GM21360 (cell line): ENCODE data around the gene TMEM121.
"Not testable (repeated sequence)": the region's sequence is repeated elsewhere in the genome, so short reads cannot be mapped to it uniquely, and the experiment has no call there.

ENCODE experiments used
- ATAC-seq: cut with Tn5 transposase; IDR thresholded peaks from one replicate; pipeline ENCODE4 v1.9.1; 2021; ENCODE audit warnings: mild to moderate bottlenecking, moderate library complexity; ENCODE audit not compliant: unreplicated experiment

Gene TMEM121

DNA sequence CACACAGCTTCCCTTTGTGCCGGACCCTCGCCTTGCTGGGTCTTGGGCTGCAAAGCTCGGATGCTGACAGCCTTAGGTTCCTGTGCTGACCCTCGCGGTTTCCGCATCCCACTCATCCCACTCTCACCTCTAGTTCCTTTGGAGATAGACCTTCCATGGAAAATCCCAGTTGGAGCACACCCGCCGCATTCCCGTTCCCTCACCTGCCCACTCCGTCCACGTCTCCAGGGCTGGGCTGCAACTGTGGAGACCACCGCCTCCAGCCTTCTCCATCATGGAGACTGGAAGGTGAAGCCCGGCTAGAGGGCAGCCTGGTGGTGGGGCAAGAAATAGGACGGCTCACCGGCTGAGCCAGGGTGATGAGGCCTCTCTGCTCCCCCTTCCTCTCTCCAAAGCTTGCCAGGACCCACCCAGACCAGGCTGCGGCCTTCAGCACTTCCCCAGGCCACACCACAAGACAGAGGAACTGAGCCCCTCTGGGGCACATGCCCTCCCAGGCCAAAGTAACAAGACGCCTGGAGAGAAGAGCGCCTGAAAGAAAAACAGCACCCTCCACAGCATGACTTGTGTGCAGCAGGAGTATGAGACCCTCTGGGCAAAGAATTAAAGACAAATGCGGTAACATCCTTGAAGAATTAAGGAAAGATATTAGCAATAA lies 15.0 kb downstream of the TMEM121 start:
- no peak for ATAC-seq

DNA sequence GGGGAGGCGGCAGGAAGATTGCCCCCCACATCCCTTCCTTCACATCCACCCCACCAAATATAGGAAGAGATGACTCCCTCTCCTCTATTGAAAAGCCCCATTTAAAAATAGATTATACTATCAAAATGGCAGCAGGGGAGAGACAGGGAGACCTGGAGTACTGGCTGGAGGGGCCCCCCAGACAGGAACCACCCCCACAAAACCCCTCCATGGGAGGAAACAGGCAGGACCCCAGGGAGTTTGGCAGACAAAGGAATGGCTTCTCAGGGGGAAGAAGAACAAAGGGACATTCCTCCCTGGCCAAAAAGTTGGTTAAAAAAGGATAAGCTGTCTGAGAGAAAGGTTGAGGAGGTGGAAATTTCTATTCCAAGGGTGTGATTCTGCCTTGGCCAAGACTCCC lies 19.3 kb downstream of the TMEM121 start:
- not testable (repeated sequence) for ATAC-seq

DNA sequence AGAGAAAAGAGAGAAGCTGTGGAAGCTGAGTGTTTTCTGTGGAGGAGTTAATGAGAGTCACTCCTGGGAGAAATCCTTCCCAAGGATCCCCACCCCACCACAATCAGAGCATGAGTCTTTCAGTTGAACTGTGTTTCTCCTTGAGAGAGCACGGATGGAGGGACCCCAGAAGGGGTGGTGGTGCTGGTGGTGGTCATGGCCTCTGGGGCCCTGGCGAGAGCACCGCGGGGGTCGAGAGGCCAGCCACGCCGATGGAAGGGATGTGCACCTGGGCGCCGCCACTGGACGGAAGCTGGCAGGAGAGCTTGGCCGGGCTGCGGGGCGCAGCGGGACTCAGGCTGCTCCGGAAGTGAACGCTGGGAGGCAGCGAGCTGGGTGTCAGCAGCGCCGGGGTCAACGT lies 20.0 kb downstream of the TMEM121 start:
- ATAC-seq: not testable (repeated sequence)

DNA sequence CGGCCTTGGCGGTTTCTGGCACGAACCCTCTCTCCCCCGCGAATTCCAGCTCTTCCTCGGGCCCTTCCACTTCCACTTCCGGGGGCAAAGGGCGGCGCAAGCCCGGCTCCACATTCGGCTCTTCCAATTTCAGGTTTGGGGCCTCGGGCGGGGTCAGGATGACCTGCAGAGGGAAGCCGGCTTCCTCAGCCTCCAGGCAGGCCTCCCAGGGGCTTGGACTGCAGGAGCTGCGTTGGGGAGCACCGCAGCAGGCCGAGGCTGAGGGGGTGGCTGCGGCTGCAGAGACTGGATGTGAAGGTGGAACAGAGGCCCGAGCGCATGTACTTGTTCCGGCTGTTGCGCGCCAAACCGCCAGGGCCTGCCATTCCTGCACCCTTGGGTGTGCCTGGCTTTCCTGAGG lies 20.7 kb downstream of the TMEM121 start:
- not testable (repeated sequence) for ATAC-seq

DNA sequence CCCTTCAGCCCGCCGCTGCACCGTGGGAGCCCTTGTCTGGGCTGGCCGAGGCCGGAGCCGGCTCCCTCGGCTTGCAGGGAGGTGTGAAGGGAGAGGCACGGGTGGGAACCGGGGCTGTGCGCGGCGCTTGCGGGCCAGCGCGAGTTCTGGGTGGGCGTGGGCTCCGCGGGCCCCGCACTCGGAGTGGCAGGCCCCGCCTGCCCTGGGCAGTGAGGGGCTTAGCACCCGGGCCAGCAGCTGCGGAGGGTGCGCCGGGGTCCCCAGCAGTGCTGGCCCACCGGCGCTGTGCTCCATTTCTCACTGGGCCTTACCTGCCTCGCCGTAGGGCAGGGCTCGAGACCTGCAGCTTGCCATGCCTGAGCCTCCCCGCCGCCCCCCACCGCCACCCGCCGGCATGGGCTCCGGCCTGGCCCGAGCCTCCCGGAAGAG lies 21.4 kb downstream of the TMEM121 start:
- ATAC-seq: no peak

DNA sequence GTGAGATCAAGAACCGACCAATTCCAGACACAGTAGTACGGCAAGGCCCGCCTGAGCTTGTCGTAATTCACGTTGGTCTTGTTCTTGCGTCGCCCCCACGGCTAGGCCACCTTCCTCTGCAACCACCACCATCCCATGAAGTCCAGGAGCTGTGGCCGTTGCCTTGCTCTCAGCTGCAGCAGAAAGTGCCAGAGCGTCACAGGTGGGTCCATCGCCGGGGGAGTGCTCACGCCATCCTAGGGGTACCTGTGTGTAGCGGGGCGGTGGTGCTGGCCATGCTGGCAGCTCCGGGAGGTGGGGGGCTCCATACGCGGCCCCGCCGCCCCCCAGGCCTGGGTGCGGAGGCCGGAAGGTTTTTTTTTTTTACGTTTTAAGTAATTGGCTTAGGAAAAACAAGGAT lies 23.1 kb downstream of the TMEM121 start:
- ATAC-seq: no peak

DNA sequence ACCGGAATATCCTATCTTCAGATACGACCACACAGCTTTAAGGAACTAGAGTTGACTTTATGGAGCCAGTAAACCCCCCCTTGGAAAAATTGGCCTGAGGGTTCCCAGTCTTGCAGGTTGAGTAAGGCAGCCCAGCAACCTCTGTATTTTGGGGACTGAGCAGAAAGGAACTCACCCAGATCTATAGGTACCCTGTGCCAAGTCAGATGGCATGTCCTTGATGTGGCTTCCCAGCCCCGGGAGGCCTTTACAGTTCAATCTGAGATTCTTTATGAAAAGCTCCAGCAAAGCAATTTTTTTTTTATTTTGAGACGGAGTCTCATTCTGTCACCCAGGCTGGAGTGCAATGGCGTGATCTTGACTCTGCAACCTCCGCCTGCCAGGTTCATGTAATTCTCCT lies 27.6 kb downstream of the TMEM121 start:
- ATAC-seq: no peak

DNA sequence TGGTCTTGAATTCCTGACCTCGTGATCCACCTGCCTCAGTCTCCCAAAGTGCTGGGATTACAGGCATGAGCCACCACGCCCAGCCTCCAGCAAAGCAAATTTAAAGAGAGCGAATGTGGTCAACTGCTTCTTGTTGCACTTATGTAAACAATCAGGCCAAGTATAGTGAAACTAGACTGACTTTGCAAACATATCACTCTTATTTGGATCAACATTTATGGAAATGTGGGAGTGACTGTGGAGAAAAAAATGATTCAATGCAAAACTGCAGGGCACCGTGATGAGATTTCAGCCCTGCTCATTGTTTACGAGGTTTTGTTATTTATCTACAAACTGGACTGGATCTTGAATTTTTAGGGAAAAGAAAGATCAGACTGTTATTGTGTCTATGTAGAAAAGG lies 28.1 kb downstream of the TMEM121 start:
- no peak for ATAC-seq

DNA sequence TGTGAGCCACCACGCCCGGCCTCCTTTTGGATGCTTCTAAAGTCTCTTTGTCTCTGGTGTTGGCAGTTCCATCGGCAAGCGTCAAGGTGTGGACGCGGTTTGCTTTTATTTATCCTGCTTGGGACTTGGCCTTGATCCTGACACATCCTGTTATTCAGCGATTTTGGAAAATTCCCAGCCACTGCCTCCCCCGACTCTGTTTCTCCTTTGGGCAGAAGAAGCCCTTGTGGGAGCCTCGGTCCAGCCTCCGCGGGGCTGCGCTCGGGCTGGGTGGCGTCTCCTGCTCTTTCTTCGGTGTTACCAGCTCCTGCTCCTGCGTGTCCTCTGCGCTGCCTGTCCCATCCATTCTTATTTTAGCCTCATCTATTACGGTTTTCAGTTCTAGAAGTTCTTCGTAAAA lies 31.3 kb downstream of the TMEM121 start:
- ATAC-seq: not testable (repeated sequence)

DNA sequence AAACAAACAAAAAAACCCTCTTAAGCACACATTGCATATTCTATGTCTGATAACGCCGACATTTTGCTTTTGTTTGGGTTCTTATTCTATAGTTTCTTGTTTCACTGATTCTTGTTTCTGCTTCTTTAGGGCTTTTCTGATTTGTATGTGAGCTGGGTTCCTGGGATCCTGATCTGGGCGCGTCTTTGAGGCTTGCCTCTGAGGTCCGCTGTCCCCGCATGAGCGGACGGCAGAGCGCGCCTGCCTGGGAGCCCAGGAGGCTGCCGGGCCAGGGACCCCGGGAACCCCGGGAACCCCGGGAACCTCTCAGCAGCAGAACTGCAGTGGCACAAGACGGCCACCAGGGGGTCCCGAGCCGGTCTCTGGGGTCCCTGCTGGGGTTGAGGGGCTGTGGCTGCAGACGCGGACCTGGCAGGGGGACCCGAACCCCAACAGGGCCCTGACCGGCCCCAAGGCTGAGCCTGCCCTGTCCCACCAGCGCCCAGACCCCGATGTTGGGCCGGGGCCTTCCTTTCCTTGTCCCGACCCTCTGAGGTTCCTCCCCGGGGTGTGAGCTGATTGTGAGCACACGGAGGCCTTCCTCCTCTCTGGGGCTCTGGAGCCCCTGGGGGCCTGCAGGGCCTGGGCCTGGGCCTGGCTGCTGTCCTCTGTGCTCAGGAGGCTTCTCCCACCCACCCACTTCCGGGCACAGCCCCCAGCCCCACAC lies 32.2 kb downstream of the TMEM121 start:
- not testable (repeated sequence) for ATAC-seq

DNA sequence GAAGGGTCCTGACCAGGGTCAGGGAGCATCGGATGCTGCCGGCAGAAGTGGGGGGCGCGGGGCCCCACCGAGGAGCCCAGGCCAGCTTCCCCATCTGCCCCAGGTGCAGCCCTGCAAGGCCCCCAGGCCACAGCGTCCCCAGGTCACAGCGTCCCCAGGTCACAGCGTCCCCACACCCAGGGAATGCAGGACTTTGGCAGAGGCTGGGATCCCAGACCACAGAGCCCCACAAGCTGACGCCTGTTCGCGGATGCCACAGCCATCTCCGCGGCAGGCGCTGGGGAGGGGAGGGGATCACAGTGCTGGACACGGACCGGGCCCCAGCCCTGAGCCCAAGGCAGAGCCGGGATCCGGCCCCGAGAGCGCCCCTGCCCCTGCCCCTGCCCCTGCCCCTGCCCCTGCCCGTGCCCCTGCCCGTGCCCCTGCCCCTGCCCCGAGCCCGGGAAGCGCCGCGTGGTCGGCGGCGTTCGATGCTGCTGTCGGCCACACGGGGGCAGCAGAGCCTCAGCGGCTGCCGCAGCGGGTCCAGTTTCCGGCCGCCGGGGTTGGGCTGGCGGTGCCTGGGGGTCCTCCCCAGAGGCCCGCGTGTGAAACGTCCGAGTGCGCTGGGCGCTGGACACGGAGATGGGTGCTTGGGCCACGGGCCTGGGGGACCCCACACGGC lies 33.1 kb downstream of the TMEM121 start:
- peak; percentile 42 for ATAC-seq

DNA sequence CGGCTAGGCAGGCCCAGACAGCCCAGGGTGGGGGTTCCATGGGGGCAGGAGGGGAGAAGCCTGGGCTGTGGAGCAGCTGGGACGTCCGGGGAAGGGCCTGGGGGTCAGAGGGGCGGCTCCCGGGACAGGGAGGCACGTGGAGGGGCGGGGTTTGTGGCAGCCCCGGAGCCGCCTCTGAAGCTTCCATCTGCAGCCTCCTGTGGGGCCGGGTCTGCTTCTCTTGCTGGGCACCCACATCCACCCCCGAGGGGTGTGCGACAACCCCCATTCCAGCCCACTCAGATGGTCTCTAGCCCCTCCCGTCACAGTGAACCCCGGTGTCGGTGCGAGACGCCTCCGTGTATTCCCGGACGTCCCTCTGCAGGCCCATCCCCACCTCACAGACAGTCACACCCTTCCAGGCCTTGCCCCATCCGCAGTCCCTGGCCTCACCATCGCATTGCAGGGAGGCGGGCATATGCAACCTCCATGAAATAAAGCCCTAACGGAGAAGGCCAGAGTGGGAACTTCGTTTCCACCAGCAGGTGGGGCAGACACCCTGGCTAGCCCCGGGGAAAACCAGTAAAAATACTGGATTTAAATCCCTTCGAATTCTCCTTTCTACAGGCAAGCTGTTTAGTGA lies 33.8 kb downstream of the TMEM121 start:
- ATAC-seq: peak; percentile 47

DNA sequence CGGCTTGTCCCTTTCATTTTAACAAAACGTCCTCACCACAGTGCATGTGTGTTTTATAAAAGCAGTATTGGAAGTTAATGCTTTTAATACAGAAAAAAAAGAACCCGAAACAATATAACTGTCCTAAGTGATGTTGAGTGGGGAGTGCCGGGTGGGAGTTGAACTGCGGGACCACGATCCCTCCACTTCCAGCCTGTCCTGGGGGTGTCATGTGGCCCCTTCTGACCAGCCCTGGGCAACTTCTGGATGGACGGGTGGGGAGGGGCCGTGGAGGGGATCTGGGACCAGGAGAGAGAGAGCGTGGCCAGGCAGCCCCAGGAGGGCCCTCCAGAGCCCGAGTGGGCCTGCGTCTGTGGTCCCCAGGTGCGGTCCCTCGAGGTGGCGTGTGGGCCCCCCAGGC lies 35.0 kb downstream of the TMEM121 start:
- not testable (repeated sequence) for ATAC-seq

DNA sequence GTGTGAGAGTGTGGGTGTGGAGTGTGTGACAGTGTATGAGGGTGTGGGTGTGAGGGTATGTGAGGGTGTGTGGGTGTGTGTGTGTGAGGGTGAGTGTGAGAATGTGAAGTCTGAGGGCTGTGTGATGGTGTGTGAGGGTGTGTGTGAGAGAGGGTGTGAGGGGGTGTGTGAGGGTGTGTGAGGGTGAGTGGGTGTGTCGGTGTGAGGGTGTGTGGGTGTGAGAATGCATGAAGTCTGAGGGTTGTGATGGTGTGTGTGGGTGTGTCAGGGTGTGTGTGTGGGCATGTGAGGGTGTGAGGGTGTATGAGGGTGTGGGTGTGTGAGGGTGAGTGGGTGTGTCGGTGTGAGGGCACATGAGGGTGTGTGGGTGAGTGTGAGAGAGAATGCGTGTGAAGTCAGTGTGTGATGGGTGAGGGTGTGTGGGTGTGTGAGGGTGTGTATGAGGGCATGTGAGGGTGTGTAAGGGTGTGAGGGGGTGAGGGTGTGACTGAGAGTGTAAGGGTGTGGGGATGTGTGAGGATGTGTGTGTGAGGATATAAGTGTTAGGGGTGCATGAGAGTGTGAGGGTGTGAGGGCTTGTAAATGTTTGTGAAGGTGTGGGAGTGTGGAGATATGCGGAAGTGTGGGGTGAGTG lies 36.4 kb downstream of the TMEM121 start:
- no peak for ATAC-seq

DNA sequence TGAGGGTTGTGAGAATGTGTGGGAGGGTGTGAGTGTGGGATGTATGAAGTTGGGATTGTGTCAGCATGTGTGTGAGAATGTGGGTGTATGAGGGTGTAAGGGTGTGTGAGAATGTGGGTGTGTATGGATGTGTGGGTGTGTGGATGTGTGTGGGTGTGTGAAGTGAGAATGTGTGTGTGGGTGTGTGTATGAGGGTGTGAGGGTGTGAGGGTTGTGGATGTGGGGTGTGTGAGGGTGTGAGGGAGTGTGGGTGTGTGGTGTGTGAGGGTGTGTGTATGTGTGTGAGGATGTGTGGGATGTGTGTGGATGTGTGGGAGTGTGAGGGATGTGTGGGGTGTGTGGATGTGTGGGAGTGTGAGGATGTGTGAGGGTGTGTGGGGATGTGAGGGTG lies 37.0 kb downstream of the TMEM121 start:
- no peak for ATAC-seq

DNA sequence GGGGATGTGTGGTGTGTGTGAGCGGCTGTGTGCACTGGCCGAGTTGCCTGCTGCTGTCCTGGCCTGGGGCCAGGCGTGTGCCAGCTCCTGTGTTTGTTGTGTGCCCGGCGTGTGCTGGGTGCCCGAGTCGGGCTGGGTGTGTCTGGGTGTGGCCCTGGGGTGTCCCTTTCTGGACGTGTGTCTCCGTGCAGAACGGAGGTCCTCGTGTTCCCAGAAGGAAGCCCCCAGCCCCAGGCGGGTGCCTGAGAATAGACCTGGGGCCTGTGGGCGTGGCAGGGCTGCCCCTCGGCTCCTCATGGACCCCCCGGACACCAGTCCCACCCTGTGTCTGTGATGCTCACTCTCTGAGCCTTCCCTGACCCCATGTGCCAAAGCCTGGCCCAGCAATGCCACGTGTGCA lies 38.2 kb downstream of the TMEM121 start:
- not testable (repeated sequence) for ATAC-seq

DNA sequence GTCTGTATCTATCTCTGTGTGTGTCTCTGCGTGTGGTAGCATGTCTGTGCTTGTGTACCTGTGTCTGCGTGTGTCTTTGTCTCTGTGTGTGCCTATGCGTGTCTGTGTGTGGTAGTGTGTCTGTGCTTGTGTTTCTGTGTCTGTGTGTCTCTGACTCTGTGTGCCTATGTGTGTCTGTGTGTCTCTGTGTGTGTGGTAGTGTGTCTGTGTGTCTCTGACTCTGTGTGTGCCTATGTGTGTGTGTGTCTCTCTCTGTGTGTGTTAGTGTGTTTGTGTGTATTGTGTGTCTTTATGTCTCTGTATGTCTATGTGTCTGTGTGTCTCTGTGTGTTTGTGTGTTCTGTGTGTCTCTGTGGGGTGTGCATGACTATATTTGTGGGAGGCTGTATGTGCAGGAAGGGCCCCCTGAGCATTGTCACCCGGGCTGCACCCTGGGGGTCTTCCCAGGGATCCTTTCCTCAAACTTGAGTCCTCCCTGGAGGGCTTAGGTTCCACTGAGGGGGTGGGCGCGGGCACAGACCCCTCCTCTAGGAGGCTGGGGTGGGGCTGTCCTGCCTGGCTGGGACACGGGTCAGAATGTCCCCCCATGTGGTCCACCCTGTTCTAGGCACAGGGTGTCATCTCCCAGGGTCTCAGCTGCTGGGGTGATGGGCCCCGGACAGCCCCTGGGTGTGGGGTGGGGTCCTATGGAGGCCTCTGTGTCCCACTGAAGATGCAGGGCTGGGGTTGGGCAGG lies 39.0 kb downstream of the TMEM121 start:
- ATAC-seq: not testable (repeated sequence)

DNA sequence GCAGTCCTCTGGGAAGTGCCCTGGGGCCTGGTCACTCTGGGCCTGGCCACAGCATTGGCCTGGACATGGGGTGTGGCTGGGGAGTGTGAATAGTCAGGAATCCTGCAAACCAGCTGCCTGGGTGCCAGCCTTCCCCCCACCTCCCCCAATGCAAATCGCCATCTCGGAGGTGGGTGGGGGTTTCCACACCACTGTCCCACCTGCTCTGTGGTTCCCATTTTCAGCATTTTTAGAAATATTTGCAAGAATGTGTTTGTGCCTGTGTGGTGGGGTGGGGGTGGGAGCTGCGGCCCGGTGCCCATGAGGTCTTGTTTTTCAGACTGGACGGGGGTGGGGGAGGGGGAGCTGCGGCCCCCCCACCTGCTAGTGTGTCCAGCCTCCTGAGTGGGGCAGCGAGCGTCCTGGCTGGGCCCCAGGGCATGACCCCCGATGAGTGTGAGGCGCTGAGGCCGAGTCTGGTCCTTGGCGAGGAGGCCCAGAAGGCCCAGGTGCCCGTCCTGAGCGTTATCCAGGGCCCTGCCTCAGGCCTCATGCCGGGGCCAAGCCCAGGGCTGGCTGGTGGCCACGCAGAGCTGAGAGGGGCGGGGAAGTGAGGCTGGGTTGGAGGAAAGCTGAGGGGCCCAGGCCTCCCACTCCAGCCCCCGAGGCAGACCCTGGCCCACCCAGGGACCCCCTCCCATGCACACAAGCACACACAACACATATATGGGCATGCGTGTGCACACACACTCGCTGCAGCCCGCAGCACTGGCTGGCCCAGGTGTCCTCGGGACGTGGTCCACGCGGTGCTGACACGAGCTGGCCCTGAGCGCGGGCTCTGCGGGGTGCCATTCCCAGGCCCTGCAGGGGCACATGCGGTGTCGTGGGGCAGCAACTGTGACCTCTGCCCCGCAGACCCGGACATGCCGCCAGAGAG lies 40.1 kb downstream of the TMEM121 start:
- ATAC-seq: peak; percentile 27
